EL (cell line): ENCODE data around the gene PIH1D1.
"Not testable (repeated sequence)": the region's sequence is repeated elsewhere in the genome, so short reads cannot be mapped to it uniquely, and the experiment has no call there.

ENCODE experiments used
- DNase-seq: peaks from one replicate; pipeline ENCODE4 v3.0.0-alpha.2; 2016

The PIH1D1 gene

GRCh38 chr19:49453013-49453756 lies 1.6 kb upstream of the PIH1D1 start, which contains the start of gene ALDH16A1:
Gene ALDH16A1, plus strand, starts transcription at chr19:49453225. Its CDS starts 107 bp downstream, at chr19:49453332.
- peak; percentile 98 for DNase-seq

GRCh38 chr19:49450405-49450804 lies 1.2 kb downstream of the PIH1D1 start:
- DNase-seq: no peak

GRCh38 chr19:49448432-49448786 lies 3.2 kb downstream of the PIH1D1 start:
- no peak for DNase-seq

GRCh38 chr19:49447485-49448431 lies 3.9 kb downstream of the PIH1D1 start:
- peak; percentile 43 for DNase-seq

- no peak for DNase-seq
These were observed 5.6 kb downstream of the PIH1D1 start for GRCh38 chr19:49445997-49446396.

- not testable (repeated sequence) for DNase-seq
These were observed 7.4 kb downstream of the PIH1D1 start for GRCh38 chr19:49444100-49444700.

- DNase-seq: peak; percentile 94
These were observed 8.1 kb downstream of the PIH1D1 start for GRCh38 chr19:49443366-49444099.

GRCh38 chr19:49442771-49443365 lies 8.7 kb downstream of the PIH1D1 start:
- DNase-seq: peak; percentile 91

GRCh38 chr19:49442354-49442753 lies 9.3 kb downstream of the PIH1D1 start:
- DNase-seq: peak; percentile 36

- DNase-seq: no peak
These were observed 9.7 kb downstream of the PIH1D1 start for GRCh38 chr19:49441960-49442350.

- DNase-seq: peak; percentile 28
These were observed 10.2 kb downstream of the PIH1D1 start, which contains the start of gene SLC17A7 for GRCh38 chr19:49441210-49441959. Gene SLC17A7, minus strand, starts transcription at chr19:49441527. Its CDS starts 148 bp downstream, at chr19:49441379.

GRCh38 chr19:49440439-49441209 lies 11.0 kb downstream of the PIH1D1 start:
- DNase-seq: no peak

GRCh38 chr19:49439836-49440235 lies 11.8 kb downstream of the PIH1D1 start:
- DNase-seq: no peak

- DNase-seq: no peak
These were observed 13.4 kb downstream of the PIH1D1 start for GRCh38 chr19:49438261-49438660.

GRCh38 chr19:49437231-49437630 lies 14.4 kb downstream of the PIH1D1 start:
- no peak for DNase-seq

GRCh38 chr19:49436381-49437017 lies 15.1 kb downstream of the PIH1D1 start:
- no peak for DNase-seq

- no peak for DNase-seq
These were observed 15.9 kb downstream of the PIH1D1 start for GRCh38 chr19:49435670-49436069.

GRCh38 chr19:49434907-49435583 lies 16.6 kb downstream of the PIH1D1 start:
- no peak for DNase-seq

- no peak for DNase-seq
These were observed 18.2 kb downstream of the PIH1D1 start for GRCh38 chr19:49433240-49433901.
